ES-I3 (cell line): ENCODE data around the gene MUC6.

Experiments
- H3K36me3 ChIP-seq: 2 replicates; pipeline ENCODE4 v1.6.1; 2013; ENCODE audit warnings: mild to moderate bottlenecking, low read length, control low read depth, moderate library complexity; ENCODE audit not compliant: insufficient read depth
- H3K4me1 ChIP-seq: 2 replicates; pipeline ENCODE4 v1.6.1; 2013; ENCODE audit warnings: mild to moderate bottlenecking, control low read depth, low read length; ENCODE audit not compliant: insufficient read depth
- H3K9ac ChIP-seq: 2 replicates; pipeline ENCODE4 v1.6.1; 2013; ENCODE audit warnings: low read depth, mild to moderate bottlenecking, low read length, moderate library complexity
- H3K9me3 ChIP-seq: 2 replicates; pipeline ENCODE4 v1.6.1; 2013; ENCODE audit warnings: mild to moderate bottlenecking, low read length, moderate library complexity; ENCODE audit not compliant: control insufficient read depth, insufficient read depth

Gene MUC6

DNA sequence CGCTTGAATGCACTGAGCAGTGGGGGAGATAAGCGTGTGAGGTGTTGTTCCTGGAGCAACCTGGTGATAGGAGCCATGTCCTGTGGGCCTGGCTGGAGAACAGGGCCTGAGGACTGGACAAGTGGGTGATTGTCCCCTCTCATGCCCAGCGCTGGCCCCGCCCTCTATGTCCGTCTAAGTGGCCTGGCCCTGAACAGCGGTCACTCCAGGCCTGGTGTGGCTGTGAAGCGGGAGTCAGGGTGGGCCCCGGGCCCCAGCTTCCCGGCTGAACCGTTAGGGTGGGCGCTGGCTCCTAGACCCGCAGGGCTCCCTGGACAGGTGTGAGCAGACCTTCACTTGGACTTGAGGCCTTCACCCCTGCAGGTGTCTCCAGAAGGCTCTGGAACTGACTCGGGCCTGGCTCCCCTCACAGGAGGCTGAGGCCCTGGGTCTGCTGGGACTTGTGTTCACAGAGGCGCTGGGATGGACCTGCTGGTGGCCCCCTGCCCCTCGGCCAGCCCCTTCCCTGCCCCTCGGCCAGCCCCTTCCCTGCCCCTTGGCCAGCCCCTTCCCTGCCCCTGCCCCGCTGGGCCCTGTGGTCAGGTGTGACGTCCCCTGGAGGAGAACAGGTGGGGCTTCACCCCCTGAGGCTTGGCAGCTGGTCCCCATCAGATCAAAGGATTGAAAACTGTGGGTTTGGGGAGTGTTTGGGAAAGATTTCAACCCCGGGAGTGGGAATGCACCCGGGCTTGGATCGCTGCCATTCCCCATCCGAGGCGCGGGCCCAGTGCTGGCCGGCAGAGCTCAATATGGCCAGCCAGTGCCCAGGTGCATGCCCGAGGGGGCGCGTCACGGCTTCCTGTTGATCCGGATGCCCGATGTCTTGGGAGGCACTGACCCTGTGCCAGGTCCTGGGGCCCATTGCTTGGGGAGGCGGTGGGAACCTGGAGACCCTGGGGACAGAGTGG, 3.2 kb upstream of the MUC6 start:
- no peaks in the 10 kb centered on the region for H3K36me3 ChIP-seq
- no peaks in the 10 kb centered on the region for H3K4me1 ChIP-seq
- H3K9me3 ChIP-seq = no peaks in the 10 kb centered on the region
- H3K9ac ChIP-seq = no peak overlapping the region

DNA sequence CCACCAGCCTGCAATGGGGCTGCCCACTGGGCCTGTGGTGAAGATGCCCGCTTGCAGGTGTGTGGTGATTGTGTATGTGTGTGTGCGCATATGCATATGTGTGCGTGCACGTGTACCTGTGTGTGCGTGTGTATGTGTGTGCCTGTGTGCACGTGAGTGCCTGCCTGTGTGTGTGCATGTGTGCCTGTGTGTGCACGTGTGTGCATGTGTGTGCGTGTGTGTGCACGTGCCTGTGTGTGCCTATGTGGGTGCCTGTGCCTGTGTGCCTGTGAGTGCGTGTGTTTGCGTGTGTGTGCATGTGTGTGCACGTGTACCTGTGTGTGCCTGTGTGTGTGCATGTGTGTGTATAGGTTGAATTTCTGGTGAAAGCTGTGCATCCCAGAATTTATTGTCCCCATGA, 2.4 kb upstream of the MUC6 start:
- Histone ChIP-seq H3K9me3 (no peaks in the 10 kb centered on the region), H3K36me3 (no peaks in the 10 kb centered on the region), H3K9ac (no peak overlapping the region), H3K4me1 (no peaks in the 10 kb centered on the region)

DNA sequence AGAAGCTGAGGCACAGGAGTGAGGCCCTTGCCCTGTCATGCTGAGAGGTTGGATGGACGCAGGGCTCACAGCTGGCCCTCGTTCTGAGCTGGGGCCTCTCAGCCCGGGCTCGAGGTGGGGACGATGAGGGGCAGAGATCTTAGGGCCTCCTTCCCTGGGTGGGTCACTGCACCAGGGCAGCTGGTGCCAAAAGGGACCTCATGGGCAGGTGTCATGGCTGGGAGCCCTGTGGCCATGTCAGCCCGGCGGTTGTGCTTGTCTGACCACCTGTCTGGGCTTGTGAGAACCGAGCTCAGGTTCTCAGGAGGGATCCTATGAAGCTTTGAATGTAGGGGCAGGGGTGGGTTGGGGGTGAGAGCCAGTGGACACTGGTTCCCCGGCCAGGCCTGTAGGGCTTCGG, 1.8 kb upstream of the MUC6 start:
- Histone ChIP-seq H3K4me1 (no peaks in the 10 kb centered on the region), H3K36me3 (no peaks in the 10 kb centered on the region), H3K9ac (no peak overlapping the region), H3K9me3 (no peaks in the 10 kb centered on the region)

DNA sequence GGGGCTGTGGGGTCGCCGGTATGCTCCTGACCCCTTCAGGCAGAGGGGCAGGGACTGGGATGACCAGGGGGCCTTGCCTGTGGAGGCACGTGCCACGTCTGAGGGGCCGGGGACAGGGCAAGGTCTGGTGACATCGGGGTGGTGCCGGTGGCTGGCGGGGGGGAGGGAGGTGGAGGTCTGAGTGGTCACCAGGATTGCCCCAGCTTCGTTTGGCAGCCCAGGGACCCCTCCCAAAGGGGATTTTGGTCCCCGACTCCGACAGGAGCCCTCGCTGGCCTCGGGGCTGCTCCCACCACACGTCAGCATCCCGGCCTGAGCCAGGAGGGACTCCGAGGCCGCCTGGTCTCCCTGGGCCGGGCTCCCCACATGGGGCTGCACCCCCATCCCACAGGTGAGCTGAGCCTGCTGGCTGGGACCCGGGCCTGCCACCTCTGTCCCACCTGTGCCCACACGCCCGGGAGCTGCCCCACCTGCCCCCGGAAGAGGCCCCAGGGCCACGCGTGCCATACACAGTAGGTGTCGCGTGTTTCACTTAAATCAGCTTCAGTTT, 1.1 kb upstream of the MUC6 start:
- H3K4me1 ChIP-seq = no peaks in the 10 kb centered on the region
- H3K36me3 ChIP-seq = no peaks in the 10 kb centered on the region
- no peaks in the 10 kb centered on the region for H3K9me3 ChIP-seq
- H3K9ac ChIP-seq = no peak overlapping the region

DNA sequence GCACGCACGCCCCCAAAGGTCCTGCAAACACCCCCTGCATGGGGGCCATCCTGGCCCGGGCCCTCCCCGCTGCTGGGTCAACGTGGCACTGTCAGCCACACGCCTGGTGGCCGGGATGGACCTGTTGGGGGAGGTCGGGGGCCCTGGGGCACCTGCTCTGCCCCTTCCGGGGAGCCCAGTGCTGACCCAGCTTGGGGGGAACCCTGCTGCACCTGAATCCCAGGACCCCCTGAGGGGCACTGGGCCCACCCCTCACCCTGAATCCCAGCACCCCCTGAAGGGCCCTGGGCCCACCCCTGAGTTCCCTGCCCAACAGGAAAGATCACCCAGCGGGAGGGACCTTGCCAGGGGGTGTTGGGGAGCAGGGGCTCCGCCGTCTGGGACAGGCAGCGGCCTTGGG, 413 bp upstream of the MUC6 start:
- H3K9me3 ChIP-seq = no peaks in the 10 kb centered on the region
- no peak overlapping the region for H3K9ac ChIP-seq

DNA sequence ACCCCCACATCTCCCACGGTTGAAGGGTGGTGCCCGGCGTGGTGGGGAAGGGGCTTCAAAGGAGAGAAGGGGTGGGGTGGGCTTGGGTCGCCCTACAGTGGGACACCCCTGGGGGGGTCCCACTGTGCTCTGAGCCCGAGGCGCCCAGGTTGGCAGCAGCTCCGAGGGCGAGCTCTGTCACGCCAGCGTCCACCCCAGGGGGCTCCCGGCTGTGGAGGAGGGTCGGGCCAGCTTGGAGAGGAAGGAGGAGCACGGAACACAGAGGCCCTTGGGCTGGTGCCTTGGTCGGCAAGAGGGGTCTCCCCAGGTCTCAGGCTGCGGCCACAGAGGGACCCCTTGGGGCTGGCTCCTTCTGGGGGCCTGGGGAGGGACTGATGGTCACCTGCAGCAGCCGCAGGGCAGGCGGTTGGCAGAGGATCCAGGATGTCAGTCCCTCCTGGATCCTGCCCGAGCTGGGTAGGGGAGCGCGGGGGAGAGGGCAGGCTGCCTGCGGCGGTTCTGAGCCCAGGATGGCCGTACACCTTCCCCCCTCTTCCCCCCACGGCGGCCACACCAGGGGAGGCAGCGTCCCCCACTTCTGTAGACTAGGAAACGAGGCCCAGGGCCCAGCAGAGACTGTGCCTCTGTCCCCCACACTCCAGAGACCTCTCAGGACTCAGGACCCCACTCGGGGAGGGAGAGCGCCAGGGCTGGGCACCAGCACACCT, 788 bp downstream of the MUC6 start:
- Histone ChIP-seq H3K36me3 (no peaks in the 10 kb centered on the region), H3K9ac (no peak overlapping the region), H3K4me1 (no peaks in the 10 kb centered on the region), H3K9me3 (no peaks in the 10 kb centered on the region)

More for the DNA sequence above, 413 bp upstream of the MUC6 start:
- Histone ChIP-seq H3K4me1 (no peaks in the 10 kb centered on the region), H3K36me3 (no peaks in the 10 kb centered on the region)

DNA sequence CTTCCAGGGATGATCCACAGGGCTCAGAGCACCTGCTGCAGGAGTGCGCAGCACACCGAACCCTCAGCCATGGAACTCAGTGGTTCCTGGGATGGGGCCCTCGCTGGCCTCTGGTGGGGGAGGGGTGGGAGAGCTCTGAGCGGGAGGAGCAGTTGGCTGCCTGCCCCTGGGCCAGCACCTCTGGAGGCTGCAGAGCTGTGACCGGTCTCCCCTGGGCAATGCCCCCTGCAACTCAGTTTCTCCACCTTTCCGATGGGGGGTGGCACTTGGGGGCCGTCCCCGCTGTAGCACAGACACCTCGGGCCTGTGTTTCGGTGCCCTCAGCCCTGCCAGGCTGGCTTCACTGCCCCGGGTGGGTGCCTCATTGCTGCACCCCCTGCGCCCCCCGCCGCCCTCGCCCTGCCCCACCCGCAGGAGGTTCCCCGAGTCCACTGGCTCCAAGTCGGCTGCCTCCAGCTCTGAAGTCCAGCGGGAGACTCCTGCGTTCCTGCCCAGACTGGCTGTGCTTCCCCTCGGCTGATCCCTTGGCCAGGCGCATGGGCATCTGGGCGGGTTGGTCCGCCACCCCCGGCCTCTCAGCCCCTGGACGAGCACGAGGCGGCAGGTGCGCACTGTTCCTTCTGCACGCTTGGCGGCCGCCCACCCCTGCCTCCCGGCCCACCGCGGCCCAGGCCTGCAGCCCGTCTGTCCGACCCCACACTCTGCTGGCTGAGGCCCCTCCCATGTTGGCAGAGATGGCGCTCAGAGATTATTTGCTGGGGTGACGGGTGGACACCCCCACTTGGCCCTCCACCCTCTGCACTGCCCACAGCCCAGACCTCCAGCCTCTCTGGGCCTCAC, 1.8 kb downstream of the MUC6 start:
- Histone ChIP-seq H3K9me3 (no peaks in the 10 kb centered on the region), H3K4me1 (no peaks in the 10 kb centered on the region), H3K9ac (no peak overlapping the region), H3K36me3 (no peaks in the 10 kb centered on the region)

DNA sequence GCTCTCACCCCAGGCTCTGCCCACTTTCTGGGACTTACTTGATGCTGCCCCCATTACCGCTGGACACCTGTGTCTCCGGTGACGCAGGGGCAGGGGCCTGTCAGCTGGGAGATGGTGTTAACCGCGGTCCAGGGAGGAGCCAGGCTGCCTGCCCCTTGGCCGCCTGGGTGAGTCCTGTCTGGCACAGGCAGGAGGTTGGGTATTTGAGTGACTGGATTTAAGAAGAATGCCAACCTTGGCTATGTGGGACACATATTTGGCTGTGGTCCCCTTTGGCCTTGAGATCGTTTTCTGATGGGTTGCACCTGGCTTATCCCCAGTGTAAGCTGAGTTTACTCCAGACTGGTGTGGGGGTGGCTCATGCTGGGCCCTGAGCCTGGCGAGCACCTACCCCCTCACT, 2.5 kb downstream of the MUC6 start:
- H3K4me1 ChIP-seq = no peaks in the 10 kb centered on the region
- H3K9me3 ChIP-seq = no peaks in the 10 kb centered on the region
- H3K36me3 ChIP-seq = no peaks in the 10 kb centered on the region
- no peak overlapping the region for H3K9ac ChIP-seq

DNA sequence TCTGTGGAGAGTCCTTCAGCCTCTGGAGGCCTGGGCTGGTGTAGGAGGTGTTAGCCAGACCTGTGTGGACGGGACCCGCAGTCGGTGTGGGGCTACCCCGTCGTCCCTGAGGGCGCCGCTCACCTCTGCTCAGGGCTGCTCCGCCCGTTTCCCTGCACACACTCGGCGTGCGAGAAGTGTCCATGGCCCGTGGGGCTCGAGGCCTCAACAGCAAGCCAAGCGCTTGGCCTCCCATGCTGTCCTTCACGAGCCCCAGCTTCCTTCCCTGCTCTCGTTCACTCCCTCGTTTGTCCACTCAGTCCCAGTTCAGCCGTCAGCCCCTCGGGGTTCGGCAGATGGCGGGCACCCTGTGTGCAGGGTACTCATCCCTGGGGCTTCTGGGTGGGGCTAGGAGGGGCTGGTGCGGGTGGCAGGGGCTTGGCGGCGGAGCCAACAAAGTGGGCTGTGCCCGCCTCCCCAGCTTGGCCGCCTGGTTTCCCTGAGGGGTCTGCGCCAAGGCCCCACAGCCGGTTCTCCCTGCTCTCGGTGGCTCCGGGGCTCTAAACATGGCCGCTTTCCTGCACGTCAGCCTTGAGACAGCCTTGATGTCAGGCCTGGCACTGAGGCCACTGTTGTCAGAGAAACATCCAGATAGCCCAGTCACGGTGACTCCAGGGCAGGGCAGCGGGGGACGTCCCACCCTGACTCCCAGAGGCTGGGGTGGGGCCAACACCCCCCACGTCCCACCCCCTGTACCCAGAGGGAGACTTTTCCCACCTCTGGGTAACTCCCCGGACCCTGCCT, 3.3 kb downstream of the MUC6 start:
- H3K4me1 ChIP-seq = no peaks in the 10 kb centered on the region
- H3K9ac ChIP-seq = no peak overlapping the region
- H3K9me3 ChIP-seq = no peaks in the 10 kb centered on the region
- no peaks in the 10 kb centered on the region for H3K36me3 ChIP-seq

DNA sequence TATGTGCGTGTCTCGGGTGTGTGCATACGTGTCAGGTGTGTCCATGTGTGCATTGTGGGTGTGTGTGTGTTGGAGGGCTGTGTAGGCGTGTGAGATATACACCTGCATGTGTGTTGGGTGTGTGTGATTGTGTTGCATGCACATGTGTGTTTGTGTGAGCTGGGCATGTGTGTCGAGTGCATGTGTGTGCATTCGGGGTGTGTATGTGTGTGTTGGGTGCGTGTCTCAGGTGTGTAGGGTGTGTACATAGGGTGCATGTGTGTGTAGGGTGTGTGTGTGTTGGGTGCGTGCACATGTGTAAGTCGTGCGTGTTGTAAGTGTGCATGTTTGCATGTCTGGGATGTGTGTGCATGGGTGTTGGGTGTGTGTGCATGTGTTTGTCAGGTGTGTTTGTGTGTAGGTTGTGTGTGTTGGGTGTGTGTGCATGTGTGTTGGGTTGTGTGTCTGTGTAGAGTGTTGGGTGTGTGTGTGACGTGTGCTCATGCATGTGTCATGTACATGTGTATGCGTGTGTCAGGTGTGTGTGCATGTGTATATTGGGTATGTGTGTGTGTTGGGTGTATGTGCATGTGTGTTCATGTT, 4.1 kb downstream of the MUC6 start:
- Histone ChIP-seq H3K4me1 (no peaks in the 10 kb centered on the region), H3K9me3 (no peaks in the 10 kb centered on the region), H3K36me3 (no peaks in the 10 kb centered on the region), H3K9ac (no peak overlapping the region)

DNA sequence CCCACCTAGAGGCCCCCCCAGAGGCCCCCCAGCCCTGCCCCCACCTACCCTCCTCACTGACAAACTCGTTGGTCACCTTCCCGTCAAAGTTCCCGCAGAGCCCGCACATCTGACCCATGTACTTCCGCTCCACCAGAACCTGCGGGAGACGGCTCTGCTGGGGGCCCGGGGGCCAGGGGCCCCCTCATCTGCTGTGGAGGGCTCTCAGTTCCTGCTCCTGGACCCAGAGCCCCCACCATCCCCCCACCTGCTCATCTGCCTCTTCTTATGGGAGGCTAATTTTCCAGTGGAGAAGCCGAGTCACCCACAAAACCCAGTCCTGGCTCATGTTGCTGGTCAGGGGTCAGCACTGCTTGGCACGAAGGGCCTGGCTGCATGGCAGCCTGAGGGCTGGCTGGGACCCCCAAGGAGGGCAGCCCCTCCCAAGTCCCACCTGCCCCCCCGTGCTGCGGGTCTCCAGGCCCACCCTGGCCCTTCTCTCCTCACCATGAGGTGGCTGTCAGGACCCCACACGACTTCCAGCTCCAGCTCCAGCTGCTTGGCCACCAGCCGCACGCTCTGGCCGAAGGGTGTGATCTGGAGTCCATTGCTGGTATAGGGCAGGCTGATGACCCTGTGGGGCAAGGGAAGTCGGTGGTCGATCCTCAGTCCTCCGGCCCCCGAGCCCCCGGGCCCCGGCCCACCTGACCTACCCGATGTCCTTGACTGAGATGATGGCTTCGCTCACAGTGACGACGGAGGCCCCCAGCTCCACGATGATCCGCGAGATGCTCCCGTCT, 5.2 kb downstream of the MUC6 start:
- Histone ChIP-seq H3K36me3 (no peaks in the 10 kb centered on the region), H3K9me3 (no peaks in the 10 kb centered on the region), H3K4me1 (no peaks in the 10 kb centered on the region)

DNA sequence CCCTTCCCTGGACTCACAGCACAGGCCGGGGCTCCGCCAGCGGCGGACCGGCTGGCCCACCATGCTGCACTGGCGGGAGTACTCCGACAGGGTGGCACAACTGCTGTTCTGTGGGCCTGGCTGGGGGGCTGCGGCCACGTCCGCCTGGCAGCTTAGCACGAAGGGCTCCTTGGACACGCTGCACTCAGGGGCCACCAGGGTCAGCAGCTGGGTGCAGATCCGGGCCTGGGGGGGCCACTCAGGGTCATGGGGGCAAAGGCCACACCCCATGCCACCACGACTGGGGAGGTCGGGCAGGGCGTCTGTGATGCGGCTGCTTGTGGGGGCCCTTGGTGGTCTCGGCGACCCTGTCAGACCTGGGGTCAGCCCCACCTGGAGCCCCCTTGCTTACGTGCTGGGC, 6.0 kb downstream of the MUC6 start:
- H3K9me3 ChIP-seq = no peaks in the 10 kb centered on the region
- no peak overlapping the region for H3K9ac ChIP-seq
- H3K36me3 ChIP-seq = no peaks in the 10 kb centered on the region
- no peaks in the 10 kb centered on the region for H3K4me1 ChIP-seq

More for the DNA sequence above, 5.2 kb downstream of the MUC6 start:
- no peak overlapping the region for H3K9ac ChIP-seq

DNA sequence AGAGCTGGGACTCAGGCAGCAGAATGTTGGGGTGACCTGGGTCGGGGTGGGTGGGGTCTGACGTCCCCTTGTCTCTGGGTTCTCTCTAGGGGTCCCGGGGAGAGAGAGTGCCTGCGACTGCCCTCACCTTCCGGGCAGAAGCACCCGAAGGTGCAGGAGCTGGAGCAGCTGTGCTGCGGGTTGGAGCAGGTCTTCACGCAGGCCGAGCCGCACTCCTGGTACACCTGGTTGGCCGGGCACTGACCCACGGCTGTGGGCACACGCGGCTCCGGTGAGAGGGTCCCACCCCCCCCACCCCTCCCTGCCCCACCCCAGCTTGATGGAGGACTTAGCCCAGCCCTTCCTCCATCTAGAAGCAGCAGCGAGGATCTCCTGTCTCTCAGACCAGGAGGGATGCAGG, 6.4 kb downstream of the MUC6 start:
- no peaks in the 10 kb centered on the region for H3K36me3 ChIP-seq
- no peak overlapping the region for H3K9ac ChIP-seq
- H3K4me1 ChIP-seq = no peaks in the 10 kb centered on the region
- no peaks in the 10 kb centered on the region for H3K9me3 ChIP-seq
